Activated T-cell treated with anti-CD3 and anti-CD28 coated beads, Interleukin-2, amount 50 U/mL, for 48 hours (primary cell): ENCODE results near the gene PACS2.

Source experiments
- DNase-seq, 2 experiments: peaks; one replicate each; pipeline ENCODE4 v3.0.0-alpha.2; 2020

The PACS2 gene

DNA sequence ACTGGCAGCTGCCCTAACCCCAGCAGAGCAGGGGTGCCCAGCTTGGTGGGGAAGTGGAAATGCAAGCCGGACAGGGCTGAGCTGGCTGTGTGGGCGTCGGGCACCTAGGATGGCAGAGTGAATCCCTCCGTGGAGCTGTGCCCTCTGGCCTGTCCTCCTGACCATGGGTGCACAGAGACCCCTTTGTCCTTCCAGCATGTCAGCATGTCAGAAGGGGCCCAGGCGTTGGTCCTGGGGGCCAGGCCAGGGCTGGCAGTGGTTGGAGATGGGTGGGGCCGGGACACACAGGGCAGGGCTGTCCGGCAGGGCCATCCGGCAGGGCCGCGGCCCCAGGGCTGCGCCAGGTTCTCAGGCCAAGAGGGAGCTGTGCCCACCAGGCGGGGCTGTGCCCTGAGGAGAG is 75.0 kb downstream of the PACS2 start:
- DNase-seq = no peak

DNA sequence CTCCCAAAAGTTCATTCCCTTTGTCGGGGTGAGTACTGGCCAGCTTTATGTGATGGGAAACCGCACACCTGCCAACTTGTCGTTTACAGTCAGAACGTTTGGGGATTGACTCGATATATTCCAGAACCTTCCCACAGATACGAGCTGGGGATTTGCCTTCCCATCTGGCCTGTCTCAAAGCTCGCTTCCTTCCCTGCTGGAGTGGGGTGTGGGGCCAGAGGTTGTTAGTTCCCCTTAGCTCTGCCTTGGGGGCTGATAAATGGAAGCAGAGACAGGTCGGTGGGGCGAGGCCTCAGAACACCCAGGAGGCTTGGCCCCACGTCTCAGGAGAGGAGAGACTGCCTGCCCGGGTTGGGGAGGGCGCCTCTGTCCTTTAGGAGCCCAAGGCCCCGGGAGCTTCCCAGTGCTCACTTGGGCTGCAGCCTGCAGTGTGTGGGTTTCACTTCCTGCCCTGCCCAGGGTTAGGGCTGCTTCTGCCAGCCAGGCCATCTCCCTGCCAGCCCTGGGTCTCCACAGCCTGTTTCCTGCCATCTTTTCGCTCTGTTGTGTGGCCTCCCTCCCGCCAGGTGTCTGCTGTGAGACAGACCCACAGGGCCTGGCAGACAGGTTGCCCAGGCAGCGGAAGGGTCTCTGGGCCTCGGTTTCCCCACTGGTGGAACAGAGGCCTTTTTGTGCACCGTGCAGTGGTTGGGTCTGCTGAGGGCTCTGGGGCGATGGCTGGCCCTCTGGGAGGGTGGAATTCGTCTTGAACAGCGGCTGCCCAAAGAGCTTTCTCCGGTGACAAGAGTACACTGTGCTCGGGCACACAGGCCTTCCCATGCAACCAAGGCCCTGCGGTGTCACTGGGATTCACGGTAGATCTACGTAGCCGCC is 75.7 kb downstream of the PACS2 start:
- DNase-seq = no peak

GRCh38 chr14:105390849-105391500 is 76.4 kb downstream of the PACS2 start:
- no peak for DNase-seq

- no peak for DNase-seq
These were observed 77.0 kb downstream of the PACS2 start for GRCh38 chr14:105391541-105391940.

GRCh38 chr14:105392131-105393090 is 77.9 kb downstream of the PACS2 start:
- DNase-seq = no peak

- no peak for DNase-seq
These were observed 78.6 kb downstream of the PACS2 start for GRCh38 chr14:105393151-105393550.

- DNase-seq = no peak
These were observed 80.4 kb downstream of the PACS2 start for GRCh38 chr14:105394714-105395537.

- no peak for DNase-seq
These were observed 80.9 kb downstream of the PACS2 start for GRCh38 chr14:105395538-105395854.

- DNase-seq = no peak
These were observed 82.9 kb downstream of the PACS2 start for GRCh38 chr14:105397350-105397931.

DNA sequence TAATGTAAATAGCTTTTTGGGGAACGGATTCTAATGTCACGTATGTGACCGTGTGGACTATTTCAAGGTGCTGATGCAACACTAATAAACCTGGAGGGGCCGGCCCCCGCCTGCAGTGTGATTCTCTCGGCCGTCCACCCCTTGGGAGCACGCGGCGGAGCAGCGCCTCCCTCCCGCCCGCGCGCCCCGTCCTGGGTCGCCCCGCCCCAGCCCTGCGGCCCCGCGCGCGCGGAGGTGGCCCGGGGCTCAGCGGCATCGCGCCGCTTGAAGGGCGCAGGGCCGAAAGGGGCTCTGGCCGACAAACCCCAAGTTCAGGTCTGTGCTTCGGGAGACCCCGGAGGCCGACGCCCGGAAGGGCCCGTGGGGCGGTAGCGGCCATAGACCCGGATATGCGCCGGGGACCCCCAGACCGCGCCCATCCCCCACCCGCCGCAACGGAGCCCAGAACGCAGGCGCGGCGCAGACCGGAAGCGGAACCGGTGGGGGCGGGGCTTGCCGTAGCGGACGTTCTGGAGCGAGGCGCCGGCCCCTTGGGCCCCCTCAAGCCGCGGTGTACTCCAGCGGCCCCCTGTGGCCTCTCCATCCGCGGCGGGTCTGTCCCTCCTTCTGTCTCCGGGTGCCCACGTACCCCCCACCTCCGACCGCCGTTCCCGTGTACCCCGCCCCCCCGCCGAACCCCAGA is 83.6 kb downstream of the PACS2 start, which contains the start of gene TEX22:
Gene TEX22, plus strand, starts transcription at position 495 of the 682 bp plus-strand sequence. CDS start 803 bp downstream, outside the sequence.
- DNase-seq = peak; percentile 96 to 97

DNA sequence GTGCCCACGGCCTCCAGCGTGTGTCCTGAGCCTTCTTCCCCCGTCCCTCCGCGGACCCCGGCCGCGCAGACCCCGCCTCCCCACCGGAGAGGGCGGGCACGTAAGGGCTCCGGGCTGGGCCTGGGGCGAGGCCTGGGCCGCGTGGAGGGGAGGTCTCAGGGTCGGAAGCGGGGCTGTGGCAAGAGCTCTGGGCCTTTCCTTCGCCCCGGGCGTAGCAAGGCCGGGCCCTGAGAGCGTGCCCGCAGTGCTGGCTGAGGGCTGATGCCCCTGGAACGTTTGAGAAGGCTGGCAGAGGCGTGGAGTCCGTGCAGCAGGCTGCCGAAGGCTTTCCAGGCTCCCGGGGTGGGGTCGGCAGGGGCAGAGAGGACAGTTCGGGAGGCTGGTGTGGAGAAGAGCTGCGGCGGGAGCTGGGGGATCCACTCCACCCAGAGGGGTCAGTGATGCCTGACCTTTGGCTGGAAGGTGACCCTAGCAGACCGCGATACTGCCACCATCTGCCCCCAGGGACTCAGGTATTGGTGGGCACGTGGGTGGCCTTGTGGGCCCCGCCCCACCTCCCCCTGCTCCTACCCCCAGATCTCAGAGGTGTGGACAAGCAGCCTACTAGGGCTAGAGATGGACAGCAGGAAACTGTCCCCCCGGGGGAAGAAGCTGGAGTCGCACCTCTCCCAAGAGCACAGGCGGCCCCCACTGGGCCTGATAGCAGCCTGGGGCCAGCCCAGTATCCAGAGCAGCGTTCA is 84.3 kb downstream of the PACS2 start:
- DNase-seq = no peak

DNA sequence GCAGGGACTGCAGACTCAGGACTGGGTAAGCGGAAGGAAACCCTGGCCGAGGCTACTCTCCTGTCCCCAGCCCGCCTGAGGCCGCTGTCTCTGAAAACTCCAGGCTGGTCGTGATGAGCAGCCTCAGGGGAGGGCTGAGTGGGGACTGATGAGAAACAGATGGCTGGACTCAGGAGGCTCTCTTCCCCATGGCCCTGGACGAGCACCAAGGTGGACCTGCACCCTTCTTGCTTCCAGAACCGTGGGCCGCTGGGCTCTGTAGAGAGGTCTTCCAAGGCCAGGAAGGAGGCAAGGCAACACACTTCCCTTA is 84.9 kb downstream of the PACS2 start:
- no peak for DNase-seq

DNA sequence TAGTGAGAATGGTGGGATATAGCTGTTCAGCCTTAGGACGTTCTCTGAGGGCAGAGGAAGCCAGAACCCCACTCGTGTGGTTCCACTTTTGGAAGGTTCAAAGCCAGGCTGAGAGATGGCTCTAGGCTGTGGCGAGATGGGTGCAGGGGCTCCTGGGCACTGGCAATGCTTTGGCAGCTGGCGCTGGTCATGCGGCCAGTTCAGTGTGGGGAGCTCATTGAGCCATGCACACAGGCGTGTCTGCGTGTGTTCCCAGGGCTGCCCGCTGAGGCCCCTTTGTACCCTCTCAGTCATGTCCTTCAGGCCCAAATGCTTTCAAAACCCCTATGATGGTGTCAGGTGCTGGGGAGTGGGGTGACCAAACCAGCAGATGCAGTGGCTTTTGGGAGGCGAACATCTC is 85.5 kb downstream of the PACS2 start:
- DNase-seq = no peak

- no peak for DNase-seq
These were observed 87.2 kb downstream of the PACS2 start for GRCh38 chr14:105401699-105402098.

GRCh38 chr14:105408592-105408991 is 94.0 kb downstream of the PACS2 start:
- no peak for DNase-seq

GRCh38 chr14:105409364-105409763 is 94.8 kb downstream of the PACS2 start:
- DNase-seq = no peak

DNA sequence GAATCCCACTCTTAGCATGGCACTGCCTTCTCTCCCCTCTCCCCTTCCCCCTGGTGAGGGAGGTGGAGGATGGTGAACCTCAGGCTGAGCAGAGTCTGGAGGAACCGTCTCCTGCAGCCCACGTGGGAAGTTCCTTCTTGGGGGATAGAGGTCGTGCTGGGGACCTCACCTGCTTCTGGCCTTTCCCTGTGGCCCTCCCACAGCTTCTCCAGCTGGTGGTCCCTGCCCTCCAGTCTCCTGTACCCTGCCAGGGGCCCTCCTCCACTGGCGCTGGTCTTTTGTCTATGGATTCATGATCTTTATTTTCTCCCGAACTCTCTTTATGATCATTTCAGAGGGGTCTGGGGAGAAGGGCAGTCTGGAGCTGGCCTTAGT is 96.1 kb downstream of the PACS2 start:
- no peak for DNase-seq

- DNase-seq = peak in 1 of 2 experiments; percentile 54
These were observed 96.7 kb downstream of the PACS2 start for GRCh38 chr14:105411017-105411941.

- DNase-seq = no peak
These were observed 97.6 kb downstream of the PACS2 start for GRCh38 chr14:105411985-105412770.
